HG02678 (cell line): ENCODE measurements around the gene SPDYE8.
"Not testable (repeated sequence)": the region's sequence is repeated elsewhere in the genome, so short reads cannot be mapped to it uniquely, and the experiment has no call there.

Experiments
- ATAC-seq: cut with Tn5 transposase; IDR thresholded peaks from one replicate; pipeline ENCODE4 v1.9.1; 2021; ENCODE audit warnings: mild to moderate bottlenecking, moderate library complexity; ENCODE audit not compliant: unreplicated experiment

SPDYE8 gene, protein sequence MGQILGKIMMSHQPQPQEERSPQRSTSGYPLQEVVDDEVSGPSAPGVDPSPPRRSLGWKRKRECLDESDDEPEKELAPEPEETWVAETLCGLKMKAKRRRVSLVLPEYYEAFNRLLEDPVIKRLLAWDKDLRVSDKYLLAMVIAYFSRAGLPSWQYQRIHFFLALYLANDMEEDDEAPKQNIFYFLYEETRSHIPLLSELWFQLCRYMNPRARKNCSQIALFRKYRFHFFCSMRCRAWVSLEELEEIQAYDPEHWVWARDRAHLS

DNA sequence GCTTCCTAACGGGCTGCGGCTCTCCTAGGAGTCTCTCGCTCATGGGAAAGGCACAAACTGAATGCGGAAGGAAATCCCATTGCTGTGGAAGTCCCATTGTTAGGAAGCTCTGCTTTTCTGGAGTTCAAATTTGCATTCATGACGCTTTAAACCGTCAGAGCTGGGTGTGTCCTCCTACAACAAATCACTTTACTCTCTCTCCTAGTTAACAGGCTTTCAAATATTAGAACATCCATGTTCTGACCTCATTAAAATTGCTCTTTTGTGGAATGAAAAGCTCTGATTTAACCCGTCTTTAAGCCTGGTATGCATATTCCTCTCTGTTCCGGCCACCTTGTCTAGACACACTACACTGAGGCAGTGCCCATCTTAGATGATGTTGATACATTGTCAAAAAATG is at the start of gene SPDYE8:
SPDYE8 (minus strand) TSS at position 101 of the 400 bp plus-strand sequence. CDS start 1,800 bp downstream, outside the sequence.
- ATAC-seq, result not testable (repeated sequence)

GRCh38 chr7:73057811-73058210 is 28.2 kb upstream of the SPDYE8 start, which contains the start of gene SPDYE11:
TSS of gene SPDYE11 (minus strand) at chr7:73057911. CDS start at chr7:73056111, 1,800 bp downstream.
- not testable (repeated sequence) for ATAC-seq

- not testable (repeated sequence) for ATAC-seq
Observed at GRCh38 chr7:73006491-73006890, 23.1 kb downstream of the SPDYE8 start.

- ATAC-seq, result peak; percentile 81
Observed at GRCh38 chr7:73005693-73006447, 23.7 kb downstream of the SPDYE8 start.

DNA sequence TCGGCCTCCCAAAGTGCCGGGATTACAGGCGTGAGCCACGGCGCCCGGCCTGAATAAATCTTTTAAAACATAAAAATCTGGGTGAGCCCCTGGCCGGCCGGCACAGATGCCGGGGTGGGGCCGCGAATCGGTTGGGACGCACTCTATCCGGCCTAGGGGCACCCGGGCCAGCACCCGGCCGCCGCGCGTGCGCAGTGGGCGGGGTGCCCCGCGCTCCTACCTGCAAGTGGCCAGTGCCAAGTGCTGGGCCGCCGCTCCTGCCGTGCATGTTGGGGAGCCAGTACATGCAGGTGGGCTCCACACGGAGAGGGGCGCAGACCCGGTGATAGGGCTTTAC is 24.2 kb downstream of the SPDYE8 start:
- ATAC-seq, result peak; percentile 86

- ATAC-seq, result not testable (repeated sequence)
Observed at GRCh38 chr7:72997887-72998468, 31.6 kb downstream of the SPDYE8 start.

- not testable (repeated sequence) for ATAC-seq
Observed at GRCh38 chr7:72997447-72997846, 32.1 kb downstream of the SPDYE8 start.

DNA sequence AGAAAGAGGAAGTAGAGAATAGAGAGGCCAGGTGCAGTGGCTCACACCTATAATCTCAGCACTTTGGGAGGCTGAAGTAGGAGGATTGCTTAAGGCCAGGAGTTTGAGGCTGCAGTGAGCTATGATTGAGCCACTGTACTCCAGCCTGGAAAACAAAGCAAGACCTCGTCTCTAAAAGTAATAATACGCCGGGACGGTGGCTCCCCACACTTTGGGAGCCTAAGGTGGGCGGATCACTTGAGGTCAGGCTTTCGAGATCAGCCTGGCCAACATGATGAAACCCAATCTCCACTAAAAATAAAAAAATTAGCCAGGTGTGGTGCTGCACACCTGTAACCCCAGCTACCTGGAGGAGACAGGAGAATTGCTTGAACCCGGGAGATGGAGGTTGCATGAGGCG is 34.1 kb downstream of the SPDYE8 start:
- not testable (repeated sequence) for ATAC-seq

DNA sequence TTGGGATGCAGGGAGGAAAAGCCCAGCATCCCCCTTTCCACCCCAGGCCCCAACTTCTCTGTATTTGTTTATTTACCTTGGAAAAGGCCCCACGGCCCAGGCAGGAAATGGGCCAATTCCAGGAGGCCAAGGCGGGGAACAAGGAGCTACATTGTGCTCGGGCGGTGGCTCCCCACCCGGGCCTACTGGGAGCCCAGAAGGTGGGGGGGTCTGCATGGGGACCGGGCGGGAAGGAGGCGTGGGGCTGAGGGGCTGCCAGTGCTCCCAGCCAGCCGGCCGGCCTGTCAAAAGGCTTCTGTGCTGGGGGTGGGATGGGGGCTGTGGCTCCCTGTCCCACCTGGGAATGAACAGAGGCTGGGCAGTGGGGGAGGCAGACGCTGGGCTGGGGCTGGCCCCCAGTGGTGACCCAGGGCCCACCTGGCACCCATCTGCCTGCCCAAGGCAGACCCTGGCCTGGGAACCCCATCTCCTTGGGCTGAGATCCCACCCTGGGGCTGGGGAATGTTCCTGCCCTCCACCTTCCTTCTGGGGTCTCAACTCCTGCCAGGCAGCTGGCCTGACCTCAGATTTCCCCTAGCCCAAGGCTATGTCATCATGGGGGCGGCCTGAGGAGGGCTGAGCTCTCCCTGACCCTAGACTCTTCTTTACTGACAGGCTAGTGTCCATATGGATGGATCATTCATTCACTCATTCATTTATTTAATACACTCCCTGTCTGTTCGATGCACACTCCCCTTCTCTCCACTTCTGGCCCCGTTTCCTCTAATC is 39.2 kb downstream of the SPDYE8 start:
- ATAC-seq, result not testable (repeated sequence)

DNA sequence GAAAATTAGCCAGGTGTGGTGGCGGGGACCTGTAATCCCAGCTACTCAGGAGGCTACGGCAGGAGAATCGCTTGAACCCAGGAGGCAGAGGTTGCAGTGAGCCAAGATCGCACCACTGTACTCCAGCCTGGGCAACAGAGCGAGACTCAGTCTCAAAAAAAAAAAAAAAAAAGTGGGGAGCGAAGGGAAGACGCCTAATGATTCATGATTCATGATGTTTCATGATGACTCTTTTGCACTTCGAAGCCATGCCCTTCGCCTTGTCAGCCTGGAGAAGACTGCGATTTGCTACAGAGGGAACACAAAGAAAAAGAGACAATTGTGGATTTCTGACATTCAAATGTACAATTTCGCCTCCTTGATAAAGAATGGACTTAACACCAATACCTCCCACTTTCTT is 47.5 kb downstream of the SPDYE8 start:
- ATAC-seq, result not testable (repeated sequence)

- ATAC-seq, result not testable (repeated sequence)
Observed at GRCh38 chr7:72980382-72980781, 49.2 kb downstream of the SPDYE8 start.

- not testable (repeated sequence) for ATAC-seq
Observed at GRCh38 chr7:72976434-72976833, 53.1 kb downstream of the SPDYE8 start.

- ATAC-seq, result not testable (repeated sequence)
Observed at GRCh38 chr7:72975656-72976286, 53.8 kb downstream of the SPDYE8 start.

GRCh38 chr7:72974781-72975180 is 54.8 kb downstream of the SPDYE8 start:
- not testable (repeated sequence) for ATAC-seq

DNA sequence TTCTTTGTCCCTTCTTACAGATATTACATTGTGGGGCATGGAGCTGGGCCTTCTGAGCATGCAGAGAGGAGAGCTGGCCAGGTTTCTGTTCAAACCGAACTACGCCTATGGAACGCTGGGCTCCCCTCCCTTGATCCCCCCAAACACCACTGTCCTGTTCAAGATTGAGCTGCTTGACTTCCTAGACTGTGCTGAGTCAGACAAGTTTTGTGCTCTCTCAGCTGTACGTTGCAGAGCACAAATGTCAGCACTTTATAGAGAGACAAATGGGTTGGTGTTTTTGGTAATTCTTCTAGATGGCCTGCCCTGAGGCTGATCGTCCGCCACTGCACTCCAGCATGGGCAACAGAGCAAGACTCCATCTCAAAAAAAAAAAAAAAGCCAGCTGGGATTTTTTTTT is 58.1 kb downstream of the SPDYE8 start:
- ATAC-seq, result not testable (repeated sequence)
